Stimulated activated CD4-positive, alpha-beta T cell treated with anti-CD3 and anti-CD28 coated beads, Interleukin-4, amount 100 ng/mL, for 1 hour (primary cell): ENCODE data around the gene CR2.
"Not testable (repeated sequence)": the region's sequence is repeated elsewhere in the genome, so short reads cannot be mapped to it uniquely, and the experiment has no call there.

Source experiments
- DNase-seq: peaks from one replicate; pipeline ENCODE4 v3.0.0-alpha.2; 2020

CR2 gene

GRCh38 chr1:207453710-207454045 lies 450 bp upstream of the CR2 start:
- no peak for DNase-seq

- no peak for DNase-seq
Measured at GRCh38 chr1:207455183-207455754, 1.1 kb downstream of the CR2 start.

- no peak for DNase-seq
Measured at GRCh38 chr1:207458414-207458813, 4.3 kb downstream of the CR2 start.

GRCh38 chr1:207459008-207459407 lies 4.9 kb downstream of the CR2 start:
- DNase-seq = no peak

GRCh38 chr1:207461649-207462048 lies 7.5 kb downstream of the CR2 start:
- no peak for DNase-seq

GRCh38 chr1:207462535-207462934 lies 8.4 kb downstream of the CR2 start:
- no peak for DNase-seq

GRCh38 chr1:207463021-207463420 lies 8.9 kb downstream of the CR2 start:
- no peak for DNase-seq

- no peak for DNase-seq
Measured at GRCh38 chr1:207463571-207463970, 9.4 kb downstream of the CR2 start.

GRCh38 chr1:207470927-207471326 lies 16.8 kb downstream of the CR2 start:
- no peak for DNase-seq

GRCh38 chr1:207474210-207474609 lies 20.1 kb downstream of the CR2 start:
- DNase-seq = no peak

- DNase-seq = no peak
Measured at GRCh38 chr1:207486198-207486597, 32.1 kb downstream of the CR2 start.

GRCh38 chr1:207487636-207488035 lies 33.5 kb downstream of the CR2 start:
- DNase-seq = no peak

GRCh38 chr1:207493212-207493611 lies 39.1 kb downstream of the CR2 start:
- no peak for DNase-seq

- DNase-seq = no peak
Measured at GRCh38 chr1:207494171-207494570, 40.0 kb downstream of the CR2 start.

GRCh38 chr1:207495281-207495680 lies 41.2 kb downstream of the CR2 start:
- not testable (repeated sequence) for DNase-seq

- peak; percentile 34 for DNase-seq
Measured at GRCh38 chr1:207495801-207496792, 42.0 kb downstream of the CR2 start, which contains the start of gene CR1. Gene CR1 (plus strand): TSS chr1:207496157. CDS start chr1:207496268, 111 bp downstream.

- DNase-seq = no peak
Measured at GRCh38 chr1:207497941-207498340, 43.8 kb downstream of the CR2 start.

GRCh38 chr1:207499573-207499972 lies 45.4 kb downstream of the CR2 start:
- peak; percentile 67 for DNase-seq

- DNase-seq = no peak
Measured at GRCh38 chr1:207500306-207500705, 46.2 kb downstream of the CR2 start.

GRCh38 chr1:207501071-207501470 lies 46.9 kb downstream of the CR2 start:
- no peak for DNase-seq

- no peak for DNase-seq
Measured at GRCh38 chr1:207502726-207503125, 48.6 kb downstream of the CR2 start.

- DNase-seq = no peak
Measured at GRCh38 chr1:207503950-207504349, 49.8 kb downstream of the CR2 start.

- DNase-seq = no peak
Measured at GRCh38 chr1:207504438-207504837, 50.3 kb downstream of the CR2 start.

GRCh38 chr1:207510444-207510843 lies 56.3 kb downstream of the CR2 start:
- DNase-seq = no peak
